Transverse colon (tissue), 4 donors: ENCODE data around the gene TOB1. TPM values are rescaled to one million over a fixed set of nuclear protein-coding genes. Genes with fewer than 3 reads are reported as not detected.
"Not testable (repeated sequence)": the region's sequence is repeated elsewhere in the genome, so short reads cannot be mapped to it uniquely, and the experiment has no call there.

Experiments used
- DNase-seq: peaks from one replicate; pipeline ENCODE4 v3.0.0-alpha.2; 2019
- H3K27ac ChIP-seq, 4 donors: fragments of 200-600 bp; sonication (generic); 2 replicates each; pipeline ENCODE4 v1.5.1; 2016 to 2018; ENCODE audit warnings: inconsistent platforms in 4 of 4
- H3K27me3 ChIP-seq: fragments of 200-600 bp; sonication (generic); 2 replicates; pipeline ENCODE4 v1.5.1; 2017; ENCODE audit warnings: inconsistent platforms
- H3K36me3 ChIP-seq, 4 donors: fragments of 200-600 bp; sonication (generic); 2 replicates each; pipeline ENCODE4 v1.5.1; 2017 to 2019; ENCODE audit warnings: inconsistent platforms in 4 of 4
- H3K4me1 ChIP-seq, 4 donors: fragments of 200-600 bp; sonication (generic); 2 replicates each; pipeline ENCODE4 v1.5.1; 2017 to 2020; ENCODE audit warnings: inconsistent platforms in 4 of 4
- H3K4me3 ChIP-seq, 4 donors: fragments of 200-600 bp; sonication (generic); 1 replicate in 1 of 4; 2 replicates in 3 of 4; pipeline versions ENCODE4 v1.5.1 to v1.6.1; 2017 to 2019; ENCODE audit warnings: inconsistent platforms in 4 of 4
- H3K9me3 ChIP-seq, 2 donors: fragments of 200-600 bp; sonication (generic); 2 replicates each; pipeline ENCODE4 v1.5.1; 2017 to 2019; ENCODE audit warnings: inconsistent platforms in 2 of 2
- CTCF ChIP-seq, 5 experiments: fragments of 200-600 bp in 3 of 5; fragments of 450-650 bp in 2 of 5; sonication (generic) in 3 of 5; IDR thresholded peaks; 1 replicate in 2 of 5; 2 replicates in 3 of 5; pipeline ENCODE4 v1.5.1; 2016 to 2017; ENCODE audit warnings: antibody characterized with exemption in 5 of 5, inconsistent platforms in 3 of 5, mild to moderate bottlenecking in 2 of 5, moderate library complexity in 1 of 5
- EP300 ChIP-seq: sonication (generic); formaldehyde crosslinking; IDR thresholded peaks from one replicate; pipeline ENCODE4 v1.6.1; 2017; ENCODE audit warnings: antibody characterized with exemption, low read depth
- POLR2A ChIP-seq: fragments of 450-650 bp; IDR thresholded peaks from one replicate; pipeline ENCODE4 v1.6.1; 2016; ENCODE audit warnings: antibody characterized with exemption, mild to moderate bottlenecking, moderate library complexity
- POLR2AphosphoS5 ChIP-seq, 3 donors: sonication (generic); formaldehyde crosslinking; IDR thresholded peaks; one replicate each; pipeline ENCODE4 v1.6.1; 2016; ENCODE audit warnings: antibody characterized with exemption in 3 of 3
- WGBS, 2 donors: methylation state at CpG; one replicate each; pipeline ENCODE4 v1.1.5; 2018; ENCODE audit warnings: low coverage in 1 of 2; 5-methylcytosine and 5-hydroxymethylcytosine counted together
- in situ Hi-C, 4 donors: fragments of 200-750 bp; cut with MboI; loops; one replicate each; pipeline versions ENCODE4 v1.15.0 to v1.15.1; 2017; ENCODE audit warnings: low sequenced_read_pairs in 3 of 4, low pct_ligation_motif_present in 1 of 4, low pct_unique_long_range_greater_than_20kb in 1 of 4
- intact Hi-C: fragments of 100-400 bp; cut with DNase I; formaldehyde crosslinking; loops from one replicate; pipeline ENCODE4 v1.15.1; 2023; ENCODE audit warnings: low total_unique reads
- total RNA-seq, 4 donors: library from RNA; depleted of rRNA; stranded (reverse); fragments of >200 nt; gene quantifications; one replicate each; pipeline ENCODE4 v1.1.0, GENCODE V29; 2016

Gene TOB1
- total RNA-seq, 4 donors from 2014 or later = 69.1 to 88.3 (median 75.5) TPM

- Histone ChIP-seq H3K27me3 (no peaks in the 10 kb centered on the region), H3K36me3 (peaks cover 0 to 20% (median 0%) of the 10 kb centered on the region in 4 donors), H3K27ac (peak overlapping the region; percentile 98 to 100 (median 99)), H3K4me1 (peaks cover 3 to 54% (median 28%) of the 10 kb centered on the region in 4 donors), H3K9me3 (no peaks in the 10 kb centered on the region), H3K4me3 (peak overlapping the region in 3 of 4 donors; percentile 94 to 100 (median 96))
- intact Hi-C loops (loop anchor here (2.0 kb wide), 1 partner anchor 91 kb away; no protein-coding TSS in a partner anchor), in situ Hi-C loops (loop anchor here in 2 of 4 donors (25.0 kb wide), 1 partner anchor 299 kb away; the partner anchor contains the start of genes NME1 (in 2 of the 2) and NME2 (in 2 of the 2))
- TF ChIP-seq CTCF (IDR thresholded peaks at IDR 0.05) (peak; percentile 46 to 70 (median 55)), EP300 (no peak), POLR2AphosphoS5 (IDR thresholded peaks at IDR 0.05) (peak in 2 of 3 donors; percentile 62 to 84), POLR2A (peak; percentile 30)
- 19 to 47% methylated on average over 5 to 11 of the region's 11 CpGs for WGBS, 2 donors
- peak; percentile 71 for DNase-seq
These were observed 2.8 kb downstream of the TOB1 start for GRCh38 chr17:50863221-50863843.

GRCh38 chr17:50861822-50862528, 4.2 kb downstream of the TOB1 start:
- 44 to 56% methylated on average over 7 of the region's 7 CpGs for WGBS, 2 donors
- in situ Hi-C loops = loop anchor here in 2 of 4 donors (25.0 kb wide), 1 partner anchor 300 kb away; the partner anchor contains the start of genes NME1 (in 2 of the 2) and NME2 (in 2 of the 2)
- no peak for TF ChIP-seq CTCF (IDR thresholded peaks at IDR 0.05)
- TF ChIP-seq POLR2AphosphoS5 (IDR thresholded peaks at IDR 0.05) = peak in 2 of 3 donors; percentile 7 to 45
- H3K9me3 ChIP-seq = no peaks in the 10 kb centered on the region
- peaks cover 3 to 55% (median 27%) of the 10 kb centered on the region in 4 donors for H3K4me1 ChIP-seq
- H3K27me3 ChIP-seq = no peaks in the 10 kb centered on the region
- no peak for DNase-seq
- peak overlapping the region in 1 of 4 donors; percentile 96 for H3K4me3 ChIP-seq
- H3K27ac ChIP-seq = peak overlapping the region; percentile 98 to 100 (median 99)
- intact Hi-C loops = loop anchor here (2.0 kb wide), 1 partner anchor 93 kb away; no protein-coding TSS in a partner anchor
- H3K36me3 ChIP-seq = peaks cover 0 to 20% (median 0%) of the 10 kb centered on the region in 4 donors

- WGBS, 2 donors = 54 to 66% methylated on average over 2 of the region's 2 CpGs
- Histone ChIP-seq H3K4me1 (peaks cover 3 to 62% (median 28%) of the 10 kb centered on the region in 4 donors), H3K27ac (peak overlapping the region; percentile 98 to 100 (median 99)), H3K27me3 (no peaks in the 10 kb centered on the region), H3K4me3 (no peak overlapping the region), H3K9me3 (no peaks in the 10 kb centered on the region), H3K36me3 (peaks cover 0 to 20% (median 0%) of the 10 kb centered on the region in 4 donors)
- TF ChIP-seq EP300 (no peak), CTCF (IDR thresholded peaks at IDR 0.05) (no peak), POLR2AphosphoS5 (IDR thresholded peaks at IDR 0.05) (no peak), POLR2A (no peak)
- no peak for DNase-seq
- intact Hi-C loops = no loop called here
- in situ Hi-C loops = loop anchor here in 2 of 4 donors (25.0 kb wide), 1 partner anchor 301 kb away; the partner anchor contains the start of genes NME1 (in 2 of the 2) and NME2 (in 2 of the 2)
These were observed 4.8 kb downstream of the TOB1 start for GRCh38 chr17:50861334-50861676.

- Histone ChIP-seq H3K36me3 (peaks cover 0 to 20% (median 0%) of the 10 kb centered on the region in 4 donors), H3K4me1 (peaks cover 3 to 77% (median 39%) of the 10 kb centered on the region in 4 donors), H3K27ac (peak overlapping the region in 2 of 4 donors; percentile 9 to 66)
- H3K9me3 ChIP-seq, H3K27me3 ChIP-seq, DNase-seq, intact Hi-C loops, H3K4me3 ChIP-seq: not testable (repeated sequence)
- 95 to 97% methylated on average over 10 to 15 of the region's 15 CpGs for WGBS, 2 donors
- in situ Hi-C loops = loop anchor here in 2 of 4 donors (25.0 kb wide), 1 partner anchor 303 kb away; the partner anchor contains the start of genes NME1 (in 2 of the 2) and NME2 (in 2 of the 2)
These were observed 6.4 kb downstream of the TOB1 start for GRCh38 chr17:50859727-50860126.
